A172 (cell line): ENCODE results near the gene NRARP. TPM values are rescaled to one million over a fixed set of nuclear protein-coding genes. Genes with fewer than 3 reads are reported as not detected.

Source experiments
- DNase-seq: peaks from one replicate; pipeline ENCODE4 v3.0.0-alpha.2; 2015; ENCODE audit warnings: low spot score
- total RNA-seq: library from RNA; depleted of rRNA; stranded (reverse); fragments of >200 nt; shearing (Covaris generic); gene quantifications from 2 replicates; pipeline ENCODE4 v1.2.3, GENCODE V29; 2014

Gene NRARP
- total RNA-seq, 1 experiment from 2014 or later, result 0.40 TPM

- DNase-seq, result no peak
These were observed 21.7 kb upstream of the NRARP start for GRCh38 chr9:137323531-137324331.

DNA sequence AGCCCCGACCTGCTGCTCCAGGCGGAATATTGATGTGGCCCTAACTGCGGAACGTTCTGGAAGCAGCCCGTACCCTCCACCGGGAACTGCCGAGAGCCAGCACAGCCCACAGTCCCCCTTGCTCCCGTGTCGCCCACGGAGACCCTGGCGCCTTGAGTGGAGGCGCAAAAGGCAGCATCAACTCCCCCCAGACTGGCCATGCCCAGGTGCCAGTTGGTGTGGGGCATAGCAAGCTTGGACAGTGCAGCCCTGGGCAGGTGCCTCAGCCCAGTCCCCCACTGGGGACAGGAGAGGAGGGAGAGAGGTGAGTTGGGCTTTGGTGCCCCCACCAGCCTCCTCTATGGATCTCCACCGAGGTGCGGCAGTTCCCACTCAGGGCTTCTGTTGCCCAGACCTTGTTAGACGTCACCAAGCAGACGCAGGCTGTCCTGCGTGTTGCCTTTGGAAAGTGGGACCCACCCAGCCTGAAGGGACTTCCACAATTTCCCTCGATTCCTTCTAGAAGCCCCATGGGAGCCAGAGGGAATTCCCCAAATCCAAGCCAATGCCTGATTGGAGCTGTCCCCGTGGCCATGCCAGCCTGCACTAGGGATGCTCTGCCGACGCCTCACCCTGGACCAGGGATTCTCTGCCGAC is 19.8 kb upstream of the NRARP start:
- no peak for DNase-seq

GRCh38 chr9:137320555-137321384 is 18.7 kb upstream of the NRARP start:
- no peak for DNase-seq

GRCh38 chr9:137319739-137320551 is 17.9 kb upstream of the NRARP start:
- no peak for DNase-seq

DNA sequence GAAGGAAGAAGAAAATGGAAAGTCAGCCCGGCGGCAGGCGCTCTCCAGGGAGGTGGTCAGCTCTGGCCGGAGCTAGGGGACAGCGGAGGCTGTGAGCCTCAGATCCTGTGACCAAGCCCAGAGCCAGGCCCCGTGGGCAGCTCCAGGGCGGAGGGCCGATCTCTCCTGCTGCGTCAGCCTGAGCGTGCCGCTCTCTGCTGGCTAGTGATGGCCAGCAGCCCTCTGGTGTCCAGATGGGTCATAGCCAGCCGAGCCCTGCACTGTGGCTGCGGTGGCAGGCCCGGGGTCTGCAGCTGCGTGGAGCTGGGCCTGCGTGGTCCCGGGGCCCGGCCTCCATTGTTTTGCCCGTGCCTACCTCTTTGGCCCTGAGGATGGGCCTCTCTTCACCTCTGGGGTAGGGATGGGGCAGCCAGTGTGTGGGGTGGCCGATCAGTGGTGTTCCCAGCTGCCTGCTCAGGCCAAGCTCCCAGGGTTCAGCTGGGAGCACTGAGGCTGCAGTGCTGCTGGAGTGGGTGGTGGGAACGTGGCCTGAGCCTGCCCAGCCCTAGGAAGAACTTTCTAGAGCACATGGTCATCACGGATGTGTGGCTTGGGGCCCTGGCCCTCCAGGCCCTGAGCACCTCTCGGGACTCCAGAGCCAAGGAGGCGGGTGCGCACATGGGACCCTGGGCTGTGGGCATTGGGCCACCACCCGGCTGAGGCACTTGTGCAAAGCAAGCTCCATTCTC is 17.1 kb upstream of the NRARP start:
- no peak for DNase-seq

GRCh38 chr9:137318602-137319001 is 16.5 kb upstream of the NRARP start:
- DNase-seq, result no peak

DNA sequence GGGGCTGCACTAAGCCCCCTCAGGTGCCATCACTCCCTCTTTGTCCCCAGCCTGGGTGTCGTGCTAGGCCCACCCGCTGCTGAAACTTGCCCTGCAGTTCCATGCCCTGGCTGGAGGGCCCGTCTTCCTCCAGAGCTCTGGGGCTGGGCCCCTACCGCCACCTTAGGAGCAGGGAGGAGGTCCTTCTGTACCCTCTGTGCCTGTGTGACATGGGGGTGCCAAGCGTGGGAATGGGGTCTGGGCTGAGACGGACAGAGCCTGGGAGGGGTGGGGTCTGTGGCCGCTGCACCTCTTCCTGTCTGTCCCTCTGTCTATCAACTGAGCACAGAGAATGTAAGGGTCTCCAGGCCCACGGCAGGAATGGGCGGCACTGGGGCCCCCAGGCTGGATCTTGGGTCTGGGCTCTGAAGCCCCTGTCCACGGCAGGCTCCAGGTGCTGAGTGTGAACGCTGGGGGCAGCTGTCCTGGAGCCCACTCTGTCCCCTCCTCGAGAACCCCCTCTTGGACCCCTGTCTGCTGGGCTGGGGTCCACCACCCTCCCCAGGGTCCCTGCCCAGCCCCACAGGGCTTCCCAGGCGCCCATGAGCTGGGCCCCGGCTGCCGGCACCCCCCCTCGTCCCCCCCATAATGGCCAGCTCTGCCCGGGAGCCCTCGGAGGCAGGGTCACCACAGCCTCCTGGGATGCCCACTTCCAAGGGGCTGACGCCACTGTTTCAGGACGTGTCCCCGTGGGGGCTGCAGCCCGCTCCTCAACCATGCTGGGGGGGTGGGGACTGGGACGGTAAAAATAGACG is 15.8 kb upstream of the NRARP start:
- no peak for DNase-seq

DNA sequence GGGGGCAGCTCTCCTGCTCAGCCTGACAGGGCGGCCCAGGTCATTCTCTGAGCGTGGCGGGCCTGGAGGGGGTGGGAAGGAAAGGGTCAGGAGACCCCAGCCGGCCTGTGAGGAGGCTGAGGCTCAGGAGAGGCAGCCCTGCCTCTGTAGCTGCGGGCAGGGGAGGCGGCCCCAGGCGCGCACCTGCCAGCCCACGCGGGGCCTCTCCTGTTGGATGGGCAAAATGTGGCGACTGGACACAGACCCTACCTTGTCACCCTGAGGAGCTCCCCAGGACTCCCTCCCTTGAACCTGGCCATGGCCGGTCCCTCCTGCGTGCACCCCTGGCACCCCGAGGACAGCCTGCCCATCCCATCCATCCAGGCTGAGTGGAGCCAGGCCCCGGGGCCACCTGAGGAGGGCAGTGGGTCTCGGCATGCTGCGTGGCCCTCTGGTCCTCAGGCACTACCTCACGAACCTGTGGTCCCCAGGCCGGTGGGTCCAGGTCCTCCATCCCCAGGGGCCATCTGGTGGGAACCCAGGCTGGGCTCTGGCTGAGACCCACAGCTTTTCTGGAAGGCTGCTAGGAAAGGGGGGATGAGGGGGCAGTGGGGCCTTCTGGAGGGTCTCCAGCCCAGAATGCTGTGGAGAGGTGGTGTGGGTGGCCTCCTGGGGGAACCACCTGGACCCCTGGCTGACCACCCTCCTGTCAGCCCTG is 15.1 kb upstream of the NRARP start:
- no peak for DNase-seq

- no peak for DNase-seq
These were observed 14.2 kb upstream of the NRARP start for GRCh38 chr9:137316012-137316981.

DNA sequence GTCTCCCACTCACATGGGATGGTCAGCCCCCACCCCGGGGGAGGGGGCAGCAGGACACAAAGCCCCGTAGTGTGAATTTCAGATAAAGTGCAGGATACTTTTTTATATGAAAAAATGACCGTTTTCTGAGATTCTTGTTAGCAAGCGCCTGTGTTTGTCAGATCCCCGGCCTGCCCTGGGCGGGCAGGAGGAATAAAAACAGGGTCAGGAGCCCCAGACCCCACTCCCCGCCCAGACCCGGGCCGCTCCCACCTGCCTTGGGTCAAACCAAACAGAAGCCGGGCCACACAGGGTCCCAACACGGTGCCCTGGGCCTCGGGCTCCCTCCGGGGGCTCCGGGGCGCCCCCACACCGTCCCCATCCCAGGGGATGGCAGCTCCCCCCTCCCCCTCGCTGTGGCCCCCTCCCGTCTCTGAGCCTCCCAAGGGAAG is 13.5 kb upstream of the NRARP start:
- DNase-seq, result no peak

DNA sequence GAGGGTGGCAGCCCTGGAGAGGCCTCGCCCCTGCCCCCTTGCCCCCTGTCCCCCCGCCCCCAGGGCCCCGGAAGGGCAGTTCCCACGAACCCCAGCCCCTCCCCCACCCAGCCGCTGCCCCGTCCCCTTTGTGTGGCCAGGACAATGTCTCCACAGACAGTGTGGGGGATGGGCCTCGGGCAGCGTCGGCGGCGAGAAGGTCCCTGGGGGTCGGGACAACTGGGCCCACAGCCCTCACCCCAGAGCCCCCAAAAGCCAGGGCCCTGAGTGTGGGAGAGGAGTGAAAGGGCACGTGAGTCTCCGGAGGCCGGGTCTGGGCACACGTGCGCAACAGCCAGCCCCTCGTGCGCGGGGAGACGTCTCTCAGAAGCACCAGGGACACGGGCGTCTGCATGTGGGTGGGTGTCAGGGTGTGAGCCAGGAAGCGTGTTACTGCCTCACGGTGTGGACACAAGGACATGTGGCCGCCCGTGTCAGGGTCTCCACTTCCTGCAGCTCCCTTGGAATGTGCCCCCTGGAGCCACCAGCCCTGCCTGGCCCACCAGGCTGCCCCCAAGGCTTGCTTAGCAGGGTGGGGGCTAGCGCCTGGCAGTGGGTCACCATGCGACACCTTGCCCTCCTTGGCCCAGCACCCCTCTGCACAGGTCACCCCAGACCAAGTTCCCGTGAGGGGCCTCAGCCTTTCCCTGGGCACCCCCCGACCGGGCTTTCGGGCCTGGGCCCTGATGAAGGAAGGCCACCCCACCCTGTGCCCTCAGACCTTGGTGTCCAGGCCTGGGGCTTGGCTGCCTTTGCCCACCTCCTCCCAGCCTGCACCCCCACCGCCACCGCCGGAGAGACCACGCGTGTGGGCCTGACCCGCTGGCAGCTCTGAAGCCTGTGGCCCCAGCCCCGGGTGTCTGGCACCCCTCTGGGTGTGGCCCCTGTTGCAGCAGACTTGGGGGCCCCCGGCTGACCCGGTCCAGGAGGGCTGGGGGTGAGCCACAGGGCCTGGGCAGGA is 12.8 kb upstream of the NRARP start:
- DNase-seq, result no peak

GRCh38 chr9:137313956-137314560 is 12.0 kb upstream of the NRARP start:
- DNase-seq, result no peak

DNA sequence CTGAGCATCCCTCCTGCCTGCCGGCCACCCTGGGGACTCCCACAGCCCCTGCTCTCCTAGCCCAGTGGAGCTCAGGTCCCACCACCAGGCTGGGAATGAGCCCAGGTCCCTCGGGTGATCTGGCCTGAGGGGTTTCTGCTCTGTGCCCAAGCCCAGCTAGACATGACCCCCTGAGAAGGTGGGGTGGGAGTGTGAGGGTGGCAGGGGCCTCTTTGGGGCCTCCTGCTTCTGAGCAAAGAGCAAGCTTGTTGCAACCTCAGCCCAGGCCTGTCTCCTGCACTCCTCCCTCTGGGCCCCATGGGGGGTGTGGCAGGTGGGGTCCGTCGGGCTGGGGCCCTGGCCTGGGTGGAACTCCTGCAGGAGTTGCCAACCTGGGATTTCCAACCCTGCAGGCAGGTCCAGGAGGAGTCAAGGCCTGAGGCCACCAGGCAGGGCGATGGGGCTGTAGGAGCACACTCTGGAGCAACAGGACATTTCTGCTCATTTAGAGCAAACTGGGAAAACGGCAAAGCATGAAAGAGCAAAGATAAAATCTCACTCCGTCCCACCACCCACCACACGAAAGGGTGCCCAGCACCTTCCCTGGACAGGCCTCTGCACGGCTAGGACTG is 11.4 kb upstream of the NRARP start:
- DNase-seq, result no peak

DNA sequence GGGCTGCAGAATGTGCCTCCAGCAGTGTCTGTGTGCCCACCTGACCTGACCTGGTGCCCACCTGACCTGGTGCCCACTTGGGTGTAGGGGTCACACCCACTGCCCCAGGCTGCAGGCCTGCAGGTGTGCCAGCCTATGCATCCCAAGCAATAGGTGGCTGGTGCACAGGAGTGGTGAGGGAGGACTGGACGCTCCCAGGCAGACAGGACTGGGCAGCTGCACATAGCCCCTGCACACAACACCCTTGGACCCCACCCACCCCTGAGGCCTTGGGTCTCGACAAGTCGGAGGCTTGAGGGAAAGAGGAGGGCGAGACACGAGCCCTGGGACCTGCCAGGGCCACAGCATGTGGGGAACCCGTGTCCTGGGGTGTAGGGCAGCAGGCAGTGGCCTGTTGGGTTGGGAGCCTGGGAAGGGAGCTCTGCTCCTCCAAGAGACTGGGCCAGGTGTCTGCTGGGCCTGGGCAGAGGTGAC is 10.8 kb upstream of the NRARP start:
- no peak for DNase-seq

DNA sequence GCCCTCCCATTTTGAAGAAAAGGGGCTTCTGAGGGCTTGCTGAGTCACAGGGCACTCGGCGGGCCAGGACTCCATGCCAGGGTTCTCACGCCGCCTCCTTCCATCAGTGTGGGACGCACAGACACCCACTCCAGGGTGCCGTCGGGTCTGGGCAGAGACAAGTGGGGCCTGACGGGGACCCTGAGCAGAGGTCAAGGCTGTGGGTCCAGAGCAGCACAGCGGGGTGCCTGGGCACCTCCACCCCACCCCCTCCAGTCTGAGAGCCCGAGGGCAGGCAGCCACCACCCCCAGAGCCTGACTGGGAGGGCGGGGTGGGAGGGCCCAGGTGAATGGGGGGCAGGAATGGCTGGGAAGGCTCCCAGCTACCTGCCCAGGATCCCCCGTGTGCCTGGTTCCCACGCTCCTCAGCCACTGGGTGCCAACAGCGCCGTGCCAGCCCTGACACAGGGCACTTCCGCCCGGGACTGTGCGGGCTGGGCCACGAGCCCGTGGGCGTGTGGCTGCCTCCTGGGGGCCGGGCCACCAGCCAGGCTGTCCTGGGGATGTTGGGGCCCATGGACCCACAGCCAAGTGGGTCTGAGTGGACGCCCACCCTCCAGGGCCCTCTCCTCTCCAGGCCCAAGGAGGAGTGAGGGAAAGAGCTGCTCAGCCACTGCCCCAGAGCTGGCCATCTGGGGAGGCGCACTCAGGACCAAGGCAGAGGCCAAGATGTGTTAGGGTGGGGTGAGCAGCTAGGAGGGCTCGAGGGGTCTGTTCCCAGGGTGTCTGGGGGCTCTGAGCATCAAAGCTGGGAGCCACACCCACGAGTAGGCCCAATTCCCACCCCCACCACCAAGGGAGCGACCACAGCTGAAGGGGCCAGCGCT is 10.1 kb upstream of the NRARP start:
- no peak for DNase-seq
